Measurements from ENCODE around the gene RBM10. TPM values are rescaled to one million over a fixed set of nuclear protein-coding genes. Genes with fewer than 3 reads are reported as not detected.
A peak's percentile ranks its signal among the peaks of the same experiment; 100 is the strongest.

RBM10 gene
- total and polyA plus RNA-seq, 9 of the 15 experiments (the other 6 are each of a cell fraction or from before 2014, with no cell fraction given): 1.1 to 61.7 (median 31.5) TPM

DNA sequence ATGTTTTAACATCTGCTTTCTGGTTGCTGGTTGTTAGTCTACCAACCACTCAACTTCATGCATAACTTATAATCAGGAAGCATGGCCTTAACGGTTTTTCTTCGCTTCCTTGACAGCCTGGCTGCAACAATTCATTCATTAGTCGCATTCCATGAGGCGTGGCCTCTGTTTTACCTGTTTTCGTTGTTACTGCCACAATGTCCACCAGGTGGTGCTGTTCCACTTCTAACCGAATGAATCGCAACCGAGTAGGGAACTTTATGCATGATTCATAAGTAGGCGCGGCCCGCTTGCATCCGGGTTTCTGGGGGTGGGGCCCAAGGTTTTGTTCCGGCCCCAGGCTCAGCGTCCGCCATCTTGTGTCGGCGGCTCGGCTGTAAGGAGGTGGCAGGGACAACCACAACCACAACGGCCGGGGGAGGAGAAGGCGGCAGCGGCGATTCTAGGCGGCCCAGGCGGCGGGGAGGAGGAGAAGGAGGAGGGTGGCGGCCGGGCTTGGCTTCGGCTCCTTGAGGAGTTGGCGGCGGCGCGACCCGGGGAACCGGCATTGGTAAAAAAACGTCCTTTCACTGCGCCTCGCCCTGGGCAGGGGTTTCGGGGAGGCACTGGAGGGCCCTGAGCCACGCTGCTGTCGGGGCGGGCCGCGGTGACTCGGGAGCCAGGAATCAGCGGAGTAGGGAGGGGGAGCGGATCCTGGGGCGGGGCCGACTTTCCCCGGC is 48.6 kb downstream of the RBM10 start, which contains the start of gene UBA1 (continued):
- TF ChIP-seq, protein P1, sequence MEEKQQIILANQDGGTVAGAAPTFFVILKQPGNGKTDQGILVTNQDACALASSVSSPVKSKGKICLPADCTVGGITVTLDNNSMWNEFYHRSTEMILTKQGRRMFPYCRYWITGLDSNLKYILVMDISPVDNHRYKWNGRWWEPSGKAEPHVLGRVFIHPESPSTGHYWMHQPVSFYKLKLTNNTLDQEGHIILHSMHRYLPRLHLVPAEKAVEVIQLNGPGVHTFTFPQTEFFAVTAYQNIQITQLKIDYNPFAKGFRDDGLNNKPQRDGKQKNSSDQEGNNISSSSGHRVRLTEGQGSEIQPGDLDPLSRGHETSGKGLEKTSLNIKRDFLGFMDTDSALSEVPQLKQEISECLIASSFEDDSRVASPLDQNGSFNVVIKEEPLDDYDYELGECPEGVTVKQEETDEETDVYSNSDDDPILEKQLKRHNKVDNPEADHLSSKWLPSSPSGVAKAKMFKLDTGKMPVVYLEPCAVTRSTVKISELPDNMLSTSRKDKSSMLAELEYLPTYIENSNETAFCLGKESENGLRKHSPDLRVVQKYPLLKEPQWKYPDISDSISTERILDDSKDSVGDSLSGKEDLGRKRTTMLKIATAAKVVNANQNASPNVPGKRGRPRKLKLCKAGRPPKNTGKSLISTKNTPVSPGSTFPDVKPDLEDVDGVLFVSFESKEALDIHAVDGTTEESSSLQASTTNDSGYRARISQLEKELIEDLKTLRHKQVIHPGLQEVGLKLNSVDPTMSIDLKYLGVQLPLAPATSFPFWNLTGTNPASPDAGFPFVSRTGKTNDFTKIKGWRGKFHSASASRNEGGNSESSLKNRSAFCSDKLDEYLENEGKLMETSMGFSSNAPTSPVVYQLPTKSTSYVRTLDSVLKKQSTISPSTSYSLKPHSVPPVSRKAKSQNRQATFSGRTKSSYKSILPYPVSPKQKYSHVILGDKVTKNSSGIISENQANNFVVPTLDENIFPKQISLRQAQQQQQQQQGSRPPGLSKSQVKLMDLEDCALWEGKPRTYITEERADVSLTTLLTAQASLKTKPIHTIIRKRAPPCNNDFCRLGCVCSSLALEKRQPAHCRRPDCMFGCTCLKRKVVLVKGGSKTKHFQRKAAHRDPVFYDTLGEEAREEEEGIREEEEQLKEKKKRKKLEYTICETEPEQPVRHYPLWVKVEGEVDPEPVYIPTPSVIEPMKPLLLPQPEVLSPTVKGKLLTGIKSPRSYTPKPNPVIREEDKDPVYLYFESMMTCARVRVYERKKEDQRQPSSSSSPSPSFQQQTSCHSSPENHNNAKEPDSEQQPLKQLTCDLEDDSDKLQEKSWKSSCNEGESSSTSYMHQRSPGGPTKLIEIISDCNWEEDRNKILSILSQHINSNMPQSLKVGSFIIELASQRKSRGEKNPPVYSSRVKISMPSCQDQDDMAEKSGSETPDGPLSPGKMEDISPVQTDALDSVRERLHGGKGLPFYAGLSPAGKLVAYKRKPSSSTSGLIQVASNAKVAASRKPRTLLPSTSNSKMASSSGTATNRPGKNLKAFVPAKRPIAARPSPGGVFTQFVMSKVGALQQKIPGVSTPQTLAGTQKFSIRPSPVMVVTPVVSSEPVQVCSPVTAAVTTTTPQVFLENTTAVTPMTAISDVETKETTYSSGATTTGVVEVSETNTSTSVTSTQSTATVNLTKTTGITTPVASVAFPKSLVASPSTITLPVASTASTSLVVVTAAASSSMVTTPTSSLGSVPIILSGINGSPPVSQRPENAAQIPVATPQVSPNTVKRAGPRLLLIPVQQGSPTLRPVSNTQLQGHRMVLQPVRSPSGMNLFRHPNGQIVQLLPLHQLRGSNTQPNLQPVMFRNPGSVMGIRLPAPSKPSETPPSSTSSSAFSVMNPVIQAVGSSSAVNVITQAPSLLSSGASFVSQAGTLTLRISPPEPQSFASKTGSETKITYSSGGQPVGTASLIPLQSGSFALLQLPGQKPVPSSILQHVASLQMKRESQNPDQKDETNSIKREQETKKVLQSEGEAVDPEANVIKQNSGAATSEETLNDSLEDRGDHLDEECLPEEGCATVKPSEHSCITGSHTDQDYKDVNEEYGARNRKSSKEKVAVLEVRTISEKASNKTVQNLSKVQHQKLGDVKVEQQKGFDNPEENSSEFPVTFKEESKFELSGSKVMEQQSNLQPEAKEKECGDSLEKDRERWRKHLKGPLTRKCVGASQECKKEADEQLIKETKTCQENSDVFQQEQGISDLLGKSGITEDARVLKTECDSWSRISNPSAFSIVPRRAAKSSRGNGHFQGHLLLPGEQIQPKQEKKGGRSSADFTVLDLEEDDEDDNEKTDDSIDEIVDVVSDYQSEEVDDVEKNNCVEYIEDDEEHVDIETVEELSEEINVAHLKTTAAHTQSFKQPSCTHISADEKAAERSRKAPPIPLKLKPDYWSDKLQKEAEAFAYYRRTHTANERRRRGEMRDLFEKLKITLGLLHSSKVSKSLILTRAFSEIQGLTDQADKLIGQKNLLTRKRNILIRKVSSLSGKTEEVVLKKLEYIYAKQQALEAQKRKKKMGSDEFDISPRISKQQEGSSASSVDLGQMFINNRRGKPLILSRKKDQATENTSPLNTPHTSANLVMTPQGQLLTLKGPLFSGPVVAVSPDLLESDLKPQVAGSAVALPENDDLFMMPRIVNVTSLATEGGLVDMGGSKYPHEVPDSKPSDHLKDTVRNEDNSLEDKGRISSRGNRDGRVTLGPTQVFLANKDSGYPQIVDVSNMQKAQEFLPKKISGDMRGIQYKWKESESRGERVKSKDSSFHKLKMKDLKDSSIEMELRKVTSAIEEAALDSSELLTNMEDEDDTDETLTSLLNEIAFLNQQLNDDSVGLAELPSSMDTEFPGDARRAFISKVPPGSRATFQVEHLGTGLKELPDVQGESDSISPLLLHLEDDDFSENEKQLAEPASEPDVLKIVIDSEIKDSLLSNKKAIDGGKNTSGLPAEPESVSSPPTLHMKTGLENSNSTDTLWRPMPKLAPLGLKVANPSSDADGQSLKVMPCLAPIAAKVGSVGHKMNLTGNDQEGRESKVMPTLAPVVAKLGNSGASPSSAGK (IDR thresholded peaks at IDR 0.05): no peak
- TF ChIP-seq KLF1 (tag; IDR thresholded peaks at IDR 0.05) (no peak), TSC22D4 (tag; IDR thresholded peaks at IDR 0.05) (no peak), SMARCE1 (IDR thresholded peaks at IDR 0.05) (no peak), RAD21 (CRISPR knock-in tag; conservative IDR thresholded peaks at IDR 0.05 in 1 of 2, IDR thresholded peaks at IDR 0.05 in 1 of 2) (peak; percentile 90 to 91)
- TF ChIP-seq, protein P2, sequence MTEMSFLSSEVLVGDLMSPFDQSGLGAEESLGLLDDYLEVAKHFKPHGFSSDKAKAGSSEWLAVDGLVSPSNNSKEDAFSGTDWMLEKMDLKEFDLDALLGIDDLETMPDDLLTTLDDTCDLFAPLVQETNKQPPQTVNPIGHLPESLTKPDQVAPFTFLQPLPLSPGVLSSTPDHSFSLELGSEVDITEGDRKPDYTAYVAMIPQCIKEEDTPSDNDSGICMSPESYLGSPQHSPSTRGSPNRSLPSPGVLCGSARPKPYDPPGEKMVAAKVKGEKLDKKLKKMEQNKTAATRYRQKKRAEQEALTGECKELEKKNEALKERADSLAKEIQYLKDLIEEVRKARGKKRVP (CRISPR knock-in tag; IDR thresholded peaks at IDR 0.05): no peak
- TF ChIP-seq, protein P3, sequence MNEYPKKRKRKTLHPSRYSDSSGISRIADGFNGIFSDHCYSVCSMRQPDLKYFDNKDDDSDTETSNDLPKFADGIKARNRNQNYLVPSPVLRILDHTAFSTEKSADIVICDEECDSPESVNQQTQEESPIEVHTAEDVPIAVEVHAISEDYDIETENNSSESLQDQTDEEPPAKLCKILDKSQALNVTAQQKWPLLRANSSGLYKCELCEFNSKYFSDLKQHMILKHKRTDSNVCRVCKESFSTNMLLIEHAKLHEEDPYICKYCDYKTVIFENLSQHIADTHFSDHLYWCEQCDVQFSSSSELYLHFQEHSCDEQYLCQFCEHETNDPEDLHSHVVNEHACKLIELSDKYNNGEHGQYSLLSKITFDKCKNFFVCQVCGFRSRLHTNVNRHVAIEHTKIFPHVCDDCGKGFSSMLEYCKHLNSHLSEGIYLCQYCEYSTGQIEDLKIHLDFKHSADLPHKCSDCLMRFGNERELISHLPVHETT (CRISPR knock-in tag; conservative IDR thresholded peaks at IDR 0.05 in 1 of 2, IDR thresholded peaks at IDR 0.05 in 1 of 2): no peak
- TF ChIP-seq, protein P4, sequence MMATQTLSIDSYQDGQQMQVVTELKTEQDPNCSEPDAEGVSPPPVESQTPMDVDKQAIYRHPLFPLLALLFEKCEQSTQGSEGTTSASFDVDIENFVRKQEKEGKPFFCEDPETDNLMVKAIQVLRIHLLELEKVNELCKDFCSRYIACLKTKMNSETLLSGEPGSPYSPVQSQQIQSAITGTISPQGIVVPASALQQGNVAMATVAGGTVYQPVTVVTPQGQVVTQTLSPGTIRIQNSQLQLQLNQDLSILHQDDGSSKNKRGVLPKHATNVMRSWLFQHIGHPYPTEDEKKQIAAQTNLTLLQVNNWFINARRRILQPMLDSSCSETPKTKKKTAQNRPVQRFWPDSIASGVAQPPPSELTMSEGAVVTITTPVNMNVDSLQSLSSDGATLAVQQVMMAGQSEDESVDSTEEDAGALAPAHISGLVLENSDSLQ (IDR thresholded peaks at IDR 0.05): peak; percentile 69
- TF ChIP-seq, protein P5, sequence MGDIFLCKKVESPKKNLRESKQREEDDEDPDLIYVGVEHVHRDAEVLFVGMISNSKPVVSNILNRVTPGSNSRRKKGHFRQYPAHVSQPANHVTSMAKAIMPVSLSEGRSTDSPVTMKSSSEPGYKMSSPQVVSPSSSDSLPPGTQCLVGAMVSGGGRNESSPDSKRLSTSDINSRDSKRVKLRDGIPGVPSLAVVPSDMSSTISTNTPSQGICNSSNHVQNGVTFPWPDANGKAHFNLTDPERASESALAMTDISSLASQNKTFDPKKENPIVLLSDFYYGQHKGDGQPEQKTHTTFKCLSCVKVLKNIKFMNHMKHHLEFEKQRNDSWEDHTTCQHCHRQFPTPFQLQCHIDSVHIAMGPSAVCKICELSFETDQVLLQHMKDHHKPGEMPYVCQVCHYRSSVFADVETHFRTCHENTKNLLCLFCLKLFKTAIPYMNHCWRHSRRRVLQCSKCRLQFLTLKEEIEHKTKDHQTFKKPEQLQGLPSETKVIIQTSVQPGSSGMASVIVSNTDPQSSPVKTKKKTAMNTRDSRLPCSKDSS (IDR thresholded peaks at IDR 0.05; ENCODE audit: low read depth, partially characterized antibody): no peak
